Activated T-helper 2 cell treated with anti-CD3 and anti-CD28 coated beads, Interferon-gamma antibody, Interleukin-2, Interleukin-4, amounts not matched to agents 10 μg/mL and 5 μg/mL and 100 μg/mL, durations not matched to agents 14 hours and 24 hours and 36 hours (primary cell): ENCODE data around the gene MFAP4. TPM values are rescaled to one million over a fixed set of nuclear protein-coding genes. Genes with fewer than 3 reads are reported as not detected.

ENCODE experiments used
- DNase-seq: peaks from one replicate; pipeline ENCODE4 v3.0.0; 2021; ENCODE audit warnings: low spot score
- H3K27ac Mint-ChIP-seq: one replicate; pipeline ENCODE4 v1.8.0; 2021; ENCODE audit warnings: mixed read lengths
- H3K27me3 Mint-ChIP-seq: one replicate; pipeline ENCODE4 v1.8.0; 2021; ENCODE audit warnings: low read depth, mixed read lengths
- H3K36me3 Mint-ChIP-seq: one replicate; pipeline ENCODE4 v1.8.0; 2021; ENCODE audit warnings: low read depth, mixed read lengths
- H3K4me1 Mint-ChIP-seq: one replicate; pipeline ENCODE4 v1.8.0; 2021; ENCODE audit warnings: low read depth, mixed read lengths
- H3K4me3 Mint-ChIP-seq: one replicate; pipeline ENCODE4 v1.8.0; 2021; ENCODE audit warnings: low read depth, mild to moderate bottlenecking, moderate library complexity, mixed read lengths
- H3K9me3 Mint-ChIP-seq: one replicate; pipeline ENCODE4 v1.8.0; 2021; ENCODE audit warnings: mixed read lengths
- intact Hi-C: fragments of 100-400 bp; cut with micrococcal nuclease; formaldehyde crosslinking; loops from one replicate; pipeline ENCODE4 v1.15.1; 2023
- total RNA-seq: library from RNA; stranded (reverse); gene quantifications from 2 replicates; pipeline ENCODE4 v1.2.3, GENCODE V29; 2022

Gene MFAP4
- total RNA-seq, 1 donor from 2014 or later: not detected

DNA sequence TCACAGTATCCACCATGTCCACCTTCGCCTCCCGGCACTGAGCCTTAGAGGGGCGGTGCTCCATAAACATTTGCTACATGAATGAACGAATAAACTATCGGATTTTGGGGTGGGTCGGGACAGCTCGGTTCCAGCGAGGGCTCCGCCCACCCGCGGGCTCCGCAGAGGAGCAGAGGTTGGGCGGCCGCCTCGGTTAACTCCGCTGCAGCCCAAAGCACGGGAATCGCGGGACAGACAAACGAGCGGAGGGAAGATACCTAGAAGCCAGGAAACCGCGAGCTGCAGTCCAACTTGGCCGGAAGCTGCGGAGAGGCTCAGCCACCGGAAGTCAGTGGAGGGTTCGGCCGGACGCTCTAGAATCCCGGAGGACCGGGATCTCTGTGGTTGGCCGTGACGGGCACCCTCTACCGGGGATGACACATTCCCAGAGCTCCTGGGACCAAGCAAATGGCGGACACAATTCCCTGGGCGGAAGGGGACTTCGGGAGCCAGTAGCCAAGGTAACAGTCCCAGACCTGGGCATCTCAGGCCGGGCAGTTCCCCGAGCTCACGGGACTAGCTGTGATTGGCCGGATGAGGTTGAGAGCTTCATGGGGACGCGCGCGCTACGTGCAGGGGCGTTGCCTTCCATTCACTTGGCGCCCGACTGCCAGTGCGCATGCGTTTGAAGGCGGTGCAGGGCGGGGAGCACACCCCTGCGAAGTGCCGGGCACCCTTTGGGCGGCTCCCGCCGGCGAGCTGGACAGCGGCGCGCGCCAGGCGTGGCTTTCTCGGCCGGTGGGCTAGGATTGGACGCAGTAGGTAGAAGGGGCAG lies 9.2 kb downstream of the MFAP4 start:
- H3K4me1 Mint-ChIP-seq: peaks cover 21% of the 10 kb centered on the region
- peak overlapping the region; percentile 98 for H3K4me3 Mint-ChIP-seq
- peaks cover 23% of the 10 kb centered on the region for H3K36me3 Mint-ChIP-seq
- H3K27me3 Mint-ChIP-seq: no peaks in the 10 kb centered on the region
- DNase-seq: peak; percentile 98
- intact Hi-C loops: loop anchor here (1.0 to 10.0 kb wide), 5 partner anchors 16 to 1191 kb away; partner anchors contain the start of genes ALDH3A2 and B9D1
- no peaks in the 10 kb centered on the region for H3K9me3 Mint-ChIP-seq
- peak overlapping the region; percentile 97 for H3K27ac Mint-ChIP-seq

DNA sequence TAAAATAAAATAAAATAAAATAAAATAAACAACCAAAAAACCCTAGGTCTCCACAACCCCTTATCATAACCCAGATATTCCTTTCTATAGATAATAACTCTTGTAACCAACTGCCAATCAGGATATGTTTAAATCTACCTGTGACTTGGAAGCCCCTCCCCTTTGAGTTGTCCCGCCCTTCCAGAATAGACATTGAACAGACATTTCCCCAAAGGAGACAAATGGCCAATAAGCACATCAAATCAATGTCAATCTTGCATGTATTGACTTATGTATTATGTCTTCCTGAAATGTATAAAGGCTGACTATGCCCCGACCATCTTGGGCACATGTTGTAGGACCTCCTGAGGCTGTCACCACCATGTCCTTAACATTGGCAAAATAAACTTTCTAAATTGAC lies 10.2 kb downstream of the MFAP4 start:
- no peaks in the 10 kb centered on the region for H3K27me3 Mint-ChIP-seq
- no peaks in the 10 kb centered on the region for H3K9me3 Mint-ChIP-seq
- no peak for DNase-seq
- H3K27ac Mint-ChIP-seq: peak overlapping the region; percentile 97
- intact Hi-C loops: loop anchor here (5.0 to 10.0 kb wide), 4 partner anchors 130 to 1190 kb away; partner anchors contain the start of gene ALDH3A2
- H3K4me1 Mint-ChIP-seq: peaks cover 24% of the 10 kb centered on the region
- H3K36me3 Mint-ChIP-seq: peaks cover 20% of the 10 kb centered on the region
- peak overlapping the region; percentile 98 for H3K4me3 Mint-ChIP-seq

DNA sequence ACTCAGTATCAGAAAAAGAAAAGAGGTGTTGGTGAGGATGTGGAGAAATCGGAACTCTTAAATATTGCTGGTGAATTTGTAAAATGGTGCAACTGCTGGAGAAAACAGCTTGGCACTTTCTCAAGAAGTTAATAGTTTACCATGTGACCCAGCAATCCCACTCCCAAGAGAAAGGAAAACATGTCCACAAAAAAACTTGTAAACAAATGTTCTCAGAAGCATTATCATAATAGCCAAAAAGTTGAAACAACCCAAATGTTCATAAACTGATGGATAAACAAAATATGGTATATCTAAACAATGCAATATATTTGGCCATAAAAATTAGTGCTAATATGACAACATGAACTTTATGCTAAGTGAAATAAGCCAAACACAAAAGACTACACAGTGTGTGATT lies 11.3 kb downstream of the MFAP4 start:
- H3K4me1 Mint-ChIP-seq: peaks cover 35% of the 10 kb centered on the region
- H3K4me3 Mint-ChIP-seq: no peak overlapping the region
- H3K27me3 Mint-ChIP-seq: no peaks in the 10 kb centered on the region
- peaks cover 12% of the 10 kb centered on the region for H3K36me3 Mint-ChIP-seq
- H3K27ac Mint-ChIP-seq: no peak overlapping the region
- no peaks in the 10 kb centered on the region for H3K9me3 Mint-ChIP-seq
- no peak for DNase-seq
- intact Hi-C loops: loop anchor here (5.0 to 10.0 kb wide), 4 partner anchors 132 to 1188 kb away; partner anchors contain the start of gene ALDH3A2

DNA sequence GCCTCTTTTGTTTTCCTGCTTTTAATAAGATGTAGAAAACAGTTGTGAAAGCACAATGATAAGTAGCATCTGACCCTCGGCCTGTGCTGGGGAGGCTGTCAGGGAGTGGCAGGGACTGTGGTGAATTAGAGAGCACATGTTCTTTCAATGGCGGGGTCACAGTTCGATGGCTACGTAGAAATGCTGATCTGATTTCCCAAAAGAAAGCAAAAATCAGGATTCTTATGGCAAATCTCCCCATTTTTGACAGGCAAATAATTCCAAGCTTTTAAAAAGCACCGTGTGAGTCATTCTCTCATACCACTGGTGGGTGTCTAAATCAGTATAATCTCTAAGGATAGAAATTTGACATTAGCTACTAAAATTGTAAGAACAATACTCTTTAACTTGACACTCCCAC lies 12.9 kb downstream of the MFAP4 start:
- Mint-ChIP-seq H3K27ac (no peak overlapping the region), H3K9me3 (no peaks in the 10 kb centered on the region), H3K4me1 (peaks cover 45% of the 10 kb centered on the region), H3K27me3 (no peaks in the 10 kb centered on the region), H3K4me3 (no peak overlapping the region), H3K36me3 (no peaks in the 10 kb centered on the region)
- intact Hi-C loops: loop anchor here (10.0 kb wide), 2 partner anchors 271 to 391 kb away; partner anchors contain the start of gene ALDH3A2
- DNase-seq: no peak

DNA sequence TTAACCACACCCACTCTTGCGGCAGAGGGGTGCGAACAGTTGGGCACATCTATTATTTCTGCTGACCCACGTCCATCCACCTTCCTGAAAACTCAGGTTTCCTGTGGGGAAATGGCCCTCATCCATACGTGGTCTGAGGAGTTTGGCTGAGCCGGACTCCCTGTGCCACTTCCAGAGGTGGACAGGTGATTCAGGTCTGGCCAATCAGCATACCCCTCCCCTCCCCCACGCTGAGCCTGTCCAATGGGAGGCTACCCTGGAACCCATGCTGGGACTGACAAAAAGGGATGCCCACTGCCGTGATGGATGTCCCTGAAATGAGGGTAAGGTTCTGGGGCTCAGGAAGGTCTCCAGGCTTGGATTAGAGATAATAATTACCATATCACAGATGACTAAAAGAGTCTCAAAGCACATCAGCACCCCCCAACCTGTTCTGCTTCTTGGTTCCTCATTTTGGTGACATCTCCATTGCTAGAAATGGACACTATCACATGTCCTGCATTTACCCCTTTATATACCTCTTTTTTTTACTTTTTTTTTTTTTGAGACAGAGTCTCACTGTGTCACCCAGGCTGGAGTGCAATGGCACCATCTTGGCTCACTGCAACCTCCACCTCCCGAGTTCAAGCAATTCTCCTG lies 14.0 kb downstream of the MFAP4 start:
- H3K27ac Mint-ChIP-seq: no peak overlapping the region
- H3K4me3 Mint-ChIP-seq: no peak overlapping the region
- no peaks in the 10 kb centered on the region for H3K36me3 Mint-ChIP-seq
- no peaks in the 10 kb centered on the region for H3K9me3 Mint-ChIP-seq
- no peaks in the 10 kb centered on the region for H3K27me3 Mint-ChIP-seq
- DNase-seq: no peak
- H3K4me1 Mint-ChIP-seq: peaks cover 52% of the 10 kb centered on the region
- intact Hi-C loops: loop anchor here (10.0 kb wide), 2 partner anchors 272 to 392 kb away; partner anchors contain the start of gene ALDH3A2

DNA sequence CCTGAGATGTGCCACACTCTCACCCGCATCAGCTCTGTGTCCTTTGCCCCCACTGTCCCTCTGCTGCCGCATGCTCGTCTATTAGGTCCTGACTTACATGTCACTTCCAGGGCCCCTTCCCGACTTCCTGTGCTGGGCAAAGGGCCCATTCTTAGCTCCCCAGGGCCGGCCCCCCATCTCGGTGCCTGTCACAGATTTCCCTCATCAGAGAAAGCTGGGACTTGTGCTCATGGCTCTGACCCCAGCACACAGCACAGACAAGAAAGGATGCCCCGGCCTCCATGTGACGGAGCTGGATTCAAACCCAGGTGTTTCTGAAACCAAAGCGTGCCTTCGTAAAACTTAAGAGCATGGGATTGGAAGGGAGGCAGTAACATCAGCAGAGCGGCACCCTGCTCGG lies 14.6 kb downstream of the MFAP4 start:
- Mint-ChIP-seq H3K36me3 (no peaks in the 10 kb centered on the region), H3K27ac (no peak overlapping the region), H3K4me3 (no peak overlapping the region), H3K27me3 (no peaks in the 10 kb centered on the region), H3K4me1 (peaks cover 52% of the 10 kb centered on the region), H3K9me3 (no peaks in the 10 kb centered on the region)
- DNase-seq: no peak
- intact Hi-C loops: loop anchor here (10.0 kb wide), 2 partner anchors 272 to 392 kb away; partner anchors contain the start of gene ALDH3A2

DNA sequence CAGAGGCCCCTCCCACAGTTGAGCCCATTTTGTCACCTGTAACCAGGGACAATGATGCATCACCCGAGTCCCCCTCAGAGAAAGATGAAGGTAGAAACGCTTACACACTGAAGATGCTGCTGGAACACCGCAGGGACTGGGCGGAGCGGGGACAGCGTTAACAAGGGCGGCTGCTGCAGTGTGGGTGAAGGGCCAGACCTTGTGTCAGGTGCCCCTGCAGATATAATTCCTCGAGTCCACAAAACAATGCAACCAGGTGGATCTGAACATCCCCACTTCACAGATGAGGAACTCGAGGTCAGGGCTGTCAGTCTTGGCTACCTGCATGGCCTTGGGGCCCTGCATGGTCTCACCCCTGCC lies 15.0 kb downstream of the MFAP4 start:
- H3K36me3 Mint-ChIP-seq: no peaks in the 10 kb centered on the region
- H3K27me3 Mint-ChIP-seq: no peaks in the 10 kb centered on the region
- no peak for DNase-seq
- H3K4me3 Mint-ChIP-seq: no peak overlapping the region
- H3K4me1 Mint-ChIP-seq: peaks cover 51% of the 10 kb centered on the region
- H3K9me3 Mint-ChIP-seq: no peaks in the 10 kb centered on the region
- no peak overlapping the region for H3K27ac Mint-ChIP-seq
- intact Hi-C loops: loop anchor here (10.0 kb wide), 2 partner anchors 273 to 393 kb away; partner anchors contain the start of gene ALDH3A2

DNA sequence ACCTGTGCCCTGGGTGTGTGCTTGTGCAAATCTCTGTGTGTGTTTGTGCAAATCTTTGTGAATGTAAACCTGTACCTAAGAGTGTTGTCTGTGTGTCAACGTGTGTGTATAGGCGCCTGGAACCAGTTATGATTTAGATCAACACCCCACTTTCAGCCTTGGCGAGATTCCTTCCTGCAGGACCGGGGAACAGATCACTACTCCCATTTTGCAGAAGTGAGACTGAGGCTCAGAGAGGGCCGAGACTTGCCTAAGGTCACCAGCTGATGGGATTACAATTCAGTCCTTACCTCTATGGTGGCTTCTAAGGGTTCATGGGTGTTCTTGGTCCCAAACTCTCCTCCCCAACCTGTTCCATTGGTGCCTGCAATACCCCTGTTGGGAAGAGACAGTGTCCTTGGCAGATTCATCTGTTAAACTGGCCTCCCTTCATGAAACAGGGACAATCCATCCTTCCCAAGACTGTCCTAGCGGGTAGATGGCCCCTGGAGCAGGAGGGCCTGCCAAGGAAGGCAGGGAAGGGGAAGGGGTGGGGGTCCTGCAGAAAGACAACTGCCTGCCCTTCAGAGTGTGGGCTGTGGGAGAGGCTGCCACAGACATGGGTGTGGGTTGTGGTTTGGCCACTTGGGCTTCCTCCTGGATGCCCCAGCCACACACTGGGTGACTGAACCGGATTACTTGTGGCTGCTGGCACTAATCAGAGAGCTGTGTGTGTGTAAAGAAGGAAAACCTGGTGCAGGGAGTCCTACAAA lies 15.6 kb downstream of the MFAP4 start:
- DNase-seq: no peak
- Mint-ChIP-seq H3K4me1 (peaks cover 48% of the 10 kb centered on the region), H3K27ac (no peak overlapping the region), H3K4me3 (no peak overlapping the region), H3K36me3 (no peaks in the 10 kb centered on the region), H3K27me3 (no peaks in the 10 kb centered on the region), H3K9me3 (no peaks in the 10 kb centered on the region)
- intact Hi-C loops: loop anchor here (10.0 kb wide), 2 partner anchors 273 to 393 kb away; partner anchors contain the start of gene ALDH3A2

DNA sequence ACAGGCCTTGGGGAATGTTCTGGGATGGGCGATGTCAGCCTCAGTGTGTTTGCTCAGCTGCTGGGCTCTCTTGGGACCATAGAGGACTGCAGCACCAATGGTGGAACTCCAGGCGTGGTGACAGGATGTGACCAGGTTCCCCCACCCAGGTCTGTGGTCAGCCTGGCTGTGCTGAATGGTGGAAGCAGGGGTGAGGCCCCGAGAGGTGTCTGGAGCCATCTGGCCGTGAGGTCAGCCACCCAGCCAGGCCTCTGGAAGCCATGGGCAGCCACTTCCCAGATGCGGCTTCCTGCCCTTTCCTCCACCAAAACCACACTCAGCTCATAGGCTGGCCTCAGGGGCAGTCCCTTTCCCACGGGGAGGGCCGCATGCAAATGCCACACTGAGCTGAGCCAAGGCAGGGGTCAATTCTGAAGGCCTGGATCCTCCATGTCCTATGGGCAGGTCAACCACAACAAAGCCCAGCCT lies 16.5 kb downstream of the MFAP4 start:
- peak overlapping the region; percentile 43 for H3K4me3 Mint-ChIP-seq
- peaks cover 45% of the 10 kb centered on the region for H3K4me1 Mint-ChIP-seq
- H3K9me3 Mint-ChIP-seq: no peaks in the 10 kb centered on the region
- H3K27ac Mint-ChIP-seq: peak overlapping the region; percentile 71
- no peaks in the 10 kb centered on the region for H3K27me3 Mint-ChIP-seq
- H3K36me3 Mint-ChIP-seq: no peaks in the 10 kb centered on the region
- intact Hi-C loops: loop anchor here (10.0 kb wide), 2 partner anchors 274 to 394 kb away; partner anchors contain the start of gene ALDH3A2
- DNase-seq: no peak

DNA sequence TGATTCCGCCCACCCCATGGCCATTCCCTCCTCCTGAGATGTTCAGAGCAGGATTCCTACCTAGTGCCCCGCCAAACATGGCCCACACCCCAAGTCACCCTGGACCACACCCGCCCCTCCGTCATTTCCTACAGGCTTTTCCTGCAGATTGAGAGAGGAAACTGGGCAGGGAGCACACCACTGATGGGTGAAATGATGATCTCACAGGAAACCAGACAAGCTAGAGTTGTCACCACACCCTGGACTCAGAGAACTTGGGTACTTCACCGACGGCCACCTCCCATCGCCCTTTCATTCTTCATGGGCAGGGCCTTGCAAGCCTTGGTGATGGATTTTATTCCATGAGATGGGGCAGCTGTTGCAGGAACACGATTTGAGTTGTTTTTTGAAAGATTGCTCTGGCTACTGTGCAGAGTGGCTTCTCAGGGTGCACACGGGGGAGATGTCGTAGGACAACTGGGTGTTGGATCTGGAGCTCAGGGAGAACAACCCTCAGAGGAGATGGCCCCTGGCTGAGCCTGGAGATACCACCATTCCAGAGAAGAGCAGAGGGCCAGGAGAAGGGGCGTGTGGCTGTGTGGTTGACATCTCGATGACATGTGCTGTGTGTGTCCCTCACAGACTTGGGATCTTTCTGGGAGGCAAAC lies 17.0 kb downstream of the MFAP4 start:
- Mint-ChIP-seq H3K36me3 (no peaks in the 10 kb centered on the region), H3K4me1 (peaks cover 45% of the 10 kb centered on the region), H3K27ac (peak overlapping the region; percentile 71), H3K9me3 (no peaks in the 10 kb centered on the region), H3K4me3 (peak overlapping the region; percentile 43), H3K27me3 (no peaks in the 10 kb centered on the region)
- intact Hi-C loops: loop anchor here (10.0 kb wide), 2 partner anchors 275 to 395 kb away; partner anchors contain the start of gene ALDH3A2
- DNase-seq: peak; percentile 50

DNA sequence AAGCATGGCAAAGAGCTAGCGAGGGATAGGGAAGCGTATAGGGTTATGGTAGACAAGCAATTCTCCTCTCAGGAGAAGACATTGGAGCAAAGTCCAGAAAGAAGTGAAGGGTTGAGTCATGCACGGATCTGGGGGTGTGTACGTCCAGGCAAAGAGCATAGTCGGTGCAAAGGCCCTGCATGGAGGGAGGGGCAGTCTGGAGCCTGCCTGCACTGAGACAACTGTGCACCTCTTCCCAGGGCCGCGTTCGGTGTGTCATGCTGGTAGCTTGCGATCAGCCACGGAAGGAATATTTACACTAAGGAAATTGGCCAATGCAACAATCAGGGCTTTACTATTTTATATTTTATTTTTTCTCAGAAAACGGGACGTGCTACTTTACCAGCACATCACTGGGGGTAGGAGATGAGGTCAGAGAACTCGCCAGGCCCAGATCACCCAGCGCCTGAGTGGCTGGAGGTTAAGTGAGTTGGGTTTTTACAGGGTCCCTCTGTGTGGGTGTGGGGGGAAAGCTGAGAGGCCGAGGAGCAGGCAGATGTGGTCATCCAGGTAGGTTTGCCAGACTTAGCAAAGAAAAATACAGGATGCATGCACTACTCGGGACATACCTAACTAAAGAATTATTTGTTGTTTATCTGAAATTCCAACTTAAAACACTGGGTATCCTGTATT lies 17.7 kb downstream of the MFAP4 start:
- Mint-ChIP-seq H3K4me3 (no peak overlapping the region), H3K27ac (no peak overlapping the region), H3K4me1 (peaks cover 40% of the 10 kb centered on the region), H3K36me3 (no peaks in the 10 kb centered on the region), H3K9me3 (no peaks in the 10 kb centered on the region), H3K27me3 (no peaks in the 10 kb centered on the region)
- intact Hi-C loops: no loop called here
- DNase-seq: no peak
